ENCODE measurements around the gene GRIN2D. TPM values are rescaled to one million over a fixed set of nuclear protein-coding genes. Genes with fewer than 3 reads are reported as not detected.

Gene GRIN2D
- total RNA-seq (2022; extraction: Qiagen RNA extraction): 6.5 to 8.9 TPM (median 7.6 TPM) in 5 replicates

GRCh38 chr19:48393559-48394330 lies at the start of gene GRIN2D:
Gene GRIN2D, plus strand, starts transcription at chr19:48393668. Its CDS starts 4,725 bp downstream, at chr19:48398393.

GRCh38 chr19:48363810-48364597 lies 29.5 kb upstream of the GRIN2D start, which contains the start of the genes SYNGR4 and TMEM143:
Gene SYNGR4, plus strand, starts transcription at chr19:48364367. Its CDS starts 1,476 bp downstream, at chr19:48365843.
Gene TMEM143, minus strand, starts transcription at chr19:48363940. Its CDS starts 20 bp downstream, at chr19:48363920.

GRCh38 chr19:48391100-48392005 lies 2.1 kb upstream of the GRIN2D start, which contains the start of gene KDELR1:
Gene KDELR1, minus strand, starts transcription at chr19:48391551. Its CDS starts 193 bp downstream, at chr19:48391358.

Other genes starting within 250 kb of the GRIN2D start
- gene LIG1, start 223.3 kb upstream of the GRIN2D start, total RNA-seq (2022; extraction: Qiagen RNA extraction): 56.1 to 67.2 TPM (median 64.2 TPM) in 5 replicates
- 6.1 to 7.2 TPM (median 6.5 TPM) in 5 replicates for gene ZSWIM9, start 223.0 kb upstream of the GRIN2D start, total RNA-seq (2022; extraction: Qiagen RNA extraction)
- 13.8 to 17.5 TPM (median 16.7 TPM) in 5 replicates for gene CARD8, start 137.8 kb upstream of the GRIN2D start, total RNA-seq (2022; extraction: Qiagen RNA extraction)
- gene ZNF114, start 123.6 kb upstream of the GRIN2D start, total RNA-seq (2022; extraction: Qiagen RNA extraction): 6.4 to 9.1 TPM (median 7.1 TPM) in 5 replicates
- 365 to 468 TPM (median 427 TPM) in 5 replicates for gene EMP3, start 68.1 kb upstream of the GRIN2D start, total RNA-seq (2022; extraction: Qiagen RNA extraction)
- 2.9 to 5.3 TPM (median 4.3 TPM) in 5 replicates for gene TMEM143, start 29.7 kb upstream of the GRIN2D start, total RNA-seq (2022; extraction: Qiagen RNA extraction)
- 0.93 to 3.6 TPM (median 3.1 TPM) in 5 replicates for gene SYNGR4, start 29.3 kb upstream of the GRIN2D start, total RNA-seq (2022; extraction: Qiagen RNA extraction)
- 389 to 432 TPM (median 425 TPM) in 5 replicates for gene KDELR1, start 2.1 kb upstream of the GRIN2D start, total RNA-seq (2022; extraction: Qiagen RNA extraction)
- 108 to 129 TPM (median 110 TPM) in 5 replicates for gene GRWD1, start 52.3 kb downstream of the GRIN2D start, total RNA-seq (2022; extraction: Qiagen RNA extraction)
- gene KCNJ14, start 61.9 kb downstream of the GRIN2D start, total RNA-seq (2022; extraction: Qiagen RNA extraction): 0.93 to 2.0 TPM (median 1.1 TPM) in 5 replicates
- gene CYTH2, start 75.7 kb downstream of the GRIN2D start, total RNA-seq (2022; extraction: Qiagen RNA extraction): 54.5 to 64.5 TPM (median 61.2 TPM) in 5 replicates
- 2.7 to 5.6 TPM (median 4.5 TPM) in 5 replicates for gene LMTK3, start 118.2 kb downstream of the GRIN2D start, total RNA-seq (2022; extraction: Qiagen RNA extraction)
- gene SULT2B1, start 158.5 kb downstream of the GRIN2D start, total RNA-seq (2022; extraction: Qiagen RNA extraction): 12.0 to 17.5 TPM (median 14.0 TPM) in 5 replicates
- gene SPACA4, start 213.1 kb downstream of the GRIN2D start, total RNA-seq (2022; extraction: Qiagen RNA extraction): not detected in 5 replicates
- gene FAM83E, start 221.4 kb downstream of the GRIN2D start, total RNA-seq (2022; extraction: Qiagen RNA extraction): 0.10 to 0.36 TPM (median 0.15 TPM) in 5 replicates
- gene RPL18, start 225.5 kb downstream of the GRIN2D start, total RNA-seq (2022; extraction: Qiagen RNA extraction): 3,143 to 3,491 TPM (median 3,212 TPM) in 5 replicates
- gene SPHK2, start 225.8 kb downstream of the GRIN2D start, total RNA-seq (2022; extraction: Qiagen RNA extraction): 12.5 to 17.2 TPM (median 14.5 TPM) in 5 replicates
- 1.6 to 2.3 TPM (median 1.8 TPM) in 5 replicates for gene DBP, start 243.7 kb downstream of the GRIN2D start, total RNA-seq (2022; extraction: Qiagen RNA extraction)

Data from A549 treated with Hydrocortisone at 1 μM for 4 hours (cell line).